ENCODE results near the gene PDZRN3. TPM values are rescaled to one million over a fixed set of nuclear protein-coding genes. Genes with fewer than 3 reads are reported as not detected.

The PDZRN3 gene
- total RNA-seq, 1 experiment from 2014 or later, result 12.5 TPM

DNA sequence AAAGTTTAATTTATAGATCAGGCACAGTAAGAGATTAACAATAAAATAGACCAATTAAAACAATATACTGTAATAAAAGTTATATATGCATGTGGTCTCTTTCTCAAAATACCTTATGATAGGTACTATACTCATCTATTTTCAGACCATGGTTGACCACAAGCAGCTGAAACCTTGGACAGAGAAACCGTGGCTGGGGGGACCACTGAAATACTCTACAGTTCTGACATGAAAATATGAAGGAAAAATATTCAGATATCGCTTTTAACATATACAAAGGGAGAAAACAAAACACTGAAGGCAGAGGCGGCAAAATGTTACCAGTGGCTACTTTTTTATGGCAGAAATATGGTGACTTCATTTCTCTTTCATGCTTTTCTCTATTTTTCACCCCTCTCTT lies 114.0 kb downstream of the PDZRN3 start:
- CTCF ChIA-PET, result no interaction called here
- no TSS peak for BruUV-seq (replicated peaks)
- POLR2A ChIA-PET, result no interaction called here
- Mint-ChIP-seq H3K27ac (ENCODE audit: unreplicated experiment) (peak overlapping the region; percentile 35), H3K4me1 (ENCODE audit: low read depth, unreplicated experiment) (peaks cover 14% of the 10 kb centered on the region), H3K27me3 (ENCODE audit: insufficient read depth, unreplicated experiment) (no peaks in the 10 kb centered on the region), H3K36me3 (ENCODE audit: insufficient read depth, unreplicated experiment) (no peaks in the 10 kb centered on the region), H3K9me3 (ENCODE audit: unreplicated experiment) (no peaks in the 10 kb centered on the region), H3K4me3 (ENCODE audit: unreplicated experiment) (no peak overlapping the region)
- intact Hi-C loops (cut with micrococcal nuclease; ENCODE audit: unreplicated experiment), result loop anchor here (5.0 kb wide), 1 partner anchor 197 kb away; no protein-coding TSS in a partner anchor
- no peak for DNase-seq
- H3K36me3 ChIP-seq (ENCODE audit: control insufficient read depth, insufficient read depth, low read length), result no peaks in the 10 kb centered on the region
- TF ChIP-seq, protein P1, sequence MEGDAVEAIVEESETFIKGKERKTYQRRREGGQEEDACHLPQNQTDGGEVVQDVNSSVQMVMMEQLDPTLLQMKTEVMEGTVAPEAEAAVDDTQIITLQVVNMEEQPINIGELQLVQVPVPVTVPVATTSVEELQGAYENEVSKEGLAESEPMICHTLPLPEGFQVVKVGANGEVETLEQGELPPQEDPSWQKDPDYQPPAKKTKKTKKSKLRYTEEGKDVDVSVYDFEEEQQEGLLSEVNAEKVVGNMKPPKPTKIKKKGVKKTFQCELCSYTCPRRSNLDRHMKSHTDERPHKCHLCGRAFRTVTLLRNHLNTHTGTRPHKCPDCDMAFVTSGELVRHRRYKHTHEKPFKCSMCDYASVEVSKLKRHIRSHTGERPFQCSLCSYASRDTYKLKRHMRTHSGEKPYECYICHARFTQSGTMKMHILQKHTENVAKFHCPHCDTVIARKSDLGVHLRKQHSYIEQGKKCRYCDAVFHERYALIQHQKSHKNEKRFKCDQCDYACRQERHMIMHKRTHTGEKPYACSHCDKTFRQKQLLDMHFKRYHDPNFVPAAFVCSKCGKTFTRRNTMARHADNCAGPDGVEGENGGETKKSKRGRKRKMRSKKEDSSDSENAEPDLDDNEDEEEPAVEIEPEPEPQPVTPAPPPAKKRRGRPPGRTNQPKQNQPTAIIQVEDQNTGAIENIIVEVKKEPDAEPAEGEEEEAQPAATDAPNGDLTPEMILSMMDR (IDR thresholded peaks at IDR 0.05; ENCODE audit: insufficient read depth in 1 of 2, low read depth in 1 of 2, low read length in 1 of 2, severe bottlenecking in 1 of 2, unreplicated experiment in 1 of 2), result no peak
- no peaks in the 10 kb centered on the region for H3K27me3 ChIP-seq (replicated peaks; ENCODE audit: control insufficient read depth, insufficient read depth, low read length)
- H3K4me3 ChIP-seq (ENCODE audit: low read depth, low read length), result no peak overlapping the region
- no peaks in the 10 kb centered on the region for H3K9me3 ChIP-seq
- H3K4me1 ChIP-seq, result peaks cover 55% of the 10 kb centered on the region

DNA sequence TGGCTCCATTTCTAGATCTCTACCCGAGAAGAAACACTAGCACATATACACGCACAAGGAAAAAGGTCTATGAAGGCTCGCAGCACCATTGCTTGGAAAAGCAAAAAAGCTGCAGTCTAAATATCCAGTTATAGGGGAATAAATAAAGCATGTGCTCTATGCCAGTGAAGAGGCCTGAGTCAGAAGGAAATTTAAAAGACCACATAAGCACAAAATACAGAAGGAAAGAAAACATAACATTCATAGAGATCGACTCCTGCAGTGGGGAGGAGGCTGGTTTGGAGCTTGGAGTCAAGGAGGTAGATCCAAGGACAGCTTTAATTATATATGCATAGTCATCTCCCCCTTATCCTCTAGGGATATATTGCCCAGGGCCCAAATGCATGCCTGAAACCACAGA lies 114.4 kb downstream of the PDZRN3 start:
- Mint-ChIP-seq H3K27me3 (ENCODE audit: insufficient read depth, unreplicated experiment) (no peaks in the 10 kb centered on the region), H3K4me3 (ENCODE audit: unreplicated experiment) (no peak overlapping the region), H3K4me1 (ENCODE audit: low read depth, unreplicated experiment) (peaks cover 14% of the 10 kb centered on the region), H3K36me3 (ENCODE audit: insufficient read depth, unreplicated experiment) (no peaks in the 10 kb centered on the region), H3K9me3 (ENCODE audit: unreplicated experiment) (no peaks in the 10 kb centered on the region), H3K27ac (ENCODE audit: unreplicated experiment) (peak overlapping the region; percentile 6)
- DNase-seq, result no peak
- H3K4me1 ChIP-seq, result peaks cover 52% of the 10 kb centered on the region
- intact Hi-C loops (cut with micrococcal nuclease; ENCODE audit: unreplicated experiment), result loop anchor here (5.0 kb wide), 1 partner anchor 197 kb away; no protein-coding TSS in a partner anchor
- no peaks in the 10 kb centered on the region for H3K36me3 ChIP-seq (ENCODE audit: control insufficient read depth, insufficient read depth, low read length)
- TF ChIP-seq, protein P1 (IDR thresholded peaks at IDR 0.05; ENCODE audit: insufficient read depth in 1 of 2, low read depth in 1 of 2, low read length in 1 of 2, severe bottlenecking in 1 of 2, unreplicated experiment in 1 of 2), result no peak
- no peak overlapping the region for H3K4me3 ChIP-seq (ENCODE audit: low read depth, low read length)
- no peaks in the 10 kb centered on the region for H3K27me3 ChIP-seq (replicated peaks; ENCODE audit: control insufficient read depth, insufficient read depth, low read length)
- ChIA-PET CTCF (interaction anchor here (0.5 kb wide), 1 partner anchor 280 kb away, joined by 3 read pairs; no protein-coding TSS in a partner anchor), POLR2A (no interaction called here)
- no peaks in the 10 kb centered on the region for H3K9me3 ChIP-seq
- BruUV-seq (replicated peaks), result no TSS peak

DNA sequence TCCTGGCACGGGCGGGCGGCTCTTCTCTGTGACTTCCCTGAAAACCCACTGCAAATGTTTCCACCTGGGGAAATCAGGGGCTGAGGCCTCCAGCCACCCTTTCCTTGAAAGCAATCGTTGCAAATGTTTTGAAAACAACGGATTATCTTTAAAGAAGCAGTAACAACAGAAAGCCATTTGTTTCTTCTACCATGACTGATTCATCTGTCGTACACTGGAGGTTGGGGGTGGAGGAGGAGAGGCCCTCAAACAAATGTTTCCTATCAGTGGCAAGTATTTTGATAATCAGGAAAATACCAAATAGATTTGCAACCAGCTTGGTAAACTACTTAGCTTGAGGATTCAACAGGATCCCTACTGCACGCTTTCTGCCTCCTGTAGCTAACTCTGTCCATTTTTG lies 114.9 kb downstream of the PDZRN3 start:
- TF ChIP-seq, protein P1 (IDR thresholded peaks at IDR 0.05; ENCODE audit: insufficient read depth in 1 of 2, low read depth in 1 of 2, low read length in 1 of 2, severe bottlenecking in 1 of 2, unreplicated experiment in 1 of 2), result no peak
- intact Hi-C loops (cut with micrococcal nuclease; ENCODE audit: unreplicated experiment), result loop anchor here (5.0 kb wide), 1 partner anchor 197 kb away; no protein-coding TSS in a partner anchor

More for the DNA sequence above, 114.9 kb downstream of the PDZRN3 start:
- Histone ChIP-seq H3K27me3 (replicated peaks; ENCODE audit: control insufficient read depth, insufficient read depth, low read length) (no peaks in the 10 kb centered on the region), H3K4me3 (ENCODE audit: low read depth, low read length) (no peak overlapping the region), H3K4me1 (peaks cover 52% of the 10 kb centered on the region), H3K36me3 (ENCODE audit: control insufficient read depth, insufficient read depth, low read length) (no peaks in the 10 kb centered on the region), H3K9me3 (no peaks in the 10 kb centered on the region)
- peak overlapping the region; percentile 6 for H3K27ac Mint-ChIP-seq (ENCODE audit: unreplicated experiment)
- H3K27me3 Mint-ChIP-seq (ENCODE audit: insufficient read depth, unreplicated experiment), result no peaks in the 10 kb centered on the region
- H3K4me3 Mint-ChIP-seq (ENCODE audit: unreplicated experiment), result no peak overlapping the region
- ChIA-PET CTCF (interaction anchor here (0.5 kb wide), 1 partner anchor 280 kb away, joined by 3 read pairs; no protein-coding TSS in a partner anchor), POLR2A (no interaction called here)
- peaks cover 14% of the 10 kb centered on the region for H3K4me1 Mint-ChIP-seq (ENCODE audit: low read depth, unreplicated experiment)
- H3K9me3 Mint-ChIP-seq (ENCODE audit: unreplicated experiment), result no peaks in the 10 kb centered on the region
- no TSS peak for BruUV-seq (replicated peaks)
- no peak for DNase-seq
- H3K36me3 Mint-ChIP-seq (ENCODE audit: insufficient read depth, unreplicated experiment), result no peaks in the 10 kb centered on the region
